HG03135 (cell line): ENCODE measurements around the gene SUMF2.
"Not testable (repeated sequence)": the region's sequence is repeated elsewhere in the genome, so short reads cannot be mapped to it uniquely, and the experiment has no call there.

Experiments
- ATAC-seq: cut with Tn5 transposase; IDR thresholded peaks from one replicate; pipeline ENCODE4 v1.9.1; 2021; ENCODE audit warnings: mild to moderate bottlenecking, moderate library complexity; ENCODE audit not compliant: unreplicated experiment

The SUMF2 gene

DNA sequence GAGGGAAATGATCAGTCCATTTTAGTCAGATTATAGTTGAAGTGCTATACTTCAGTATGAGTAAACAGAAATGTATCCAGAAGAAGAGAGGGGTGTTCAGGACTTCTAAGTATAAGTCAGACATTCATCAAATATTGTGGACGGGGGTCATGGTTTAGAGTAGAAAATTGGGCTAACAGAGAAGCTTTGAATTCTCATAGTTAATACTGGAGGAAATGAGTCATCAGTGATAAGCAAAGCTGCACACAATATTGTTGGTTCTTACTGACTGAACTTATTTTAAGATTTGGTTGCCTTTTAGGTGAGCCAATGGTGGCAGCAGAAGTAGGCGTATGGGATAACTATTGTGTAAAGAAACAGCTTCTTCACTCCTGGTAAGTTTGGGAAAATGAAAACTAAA is 1.7 kb upstream of the SUMF2 start:
- no peak for ATAC-seq

DNA sequence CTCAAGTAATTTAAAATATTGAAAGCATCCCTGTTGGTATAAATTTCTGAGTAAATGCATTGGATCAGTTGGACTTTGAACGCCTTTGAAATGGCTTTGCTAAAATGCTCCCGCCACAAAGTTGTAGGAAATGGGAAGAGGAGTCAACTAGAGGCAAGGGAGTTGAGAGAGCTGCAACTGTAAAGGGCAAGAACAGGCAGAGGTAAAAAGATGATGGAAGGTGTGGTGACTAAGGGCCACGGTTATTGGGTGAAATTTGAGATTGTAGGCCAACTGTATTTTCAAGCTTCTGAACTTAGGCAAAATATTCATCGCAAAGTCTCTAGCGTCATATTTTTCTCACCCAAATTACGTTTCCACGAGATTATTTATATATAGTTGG is 595 bp upstream of the SUMF2 start:
- ATAC-seq = no peak

DNA sequence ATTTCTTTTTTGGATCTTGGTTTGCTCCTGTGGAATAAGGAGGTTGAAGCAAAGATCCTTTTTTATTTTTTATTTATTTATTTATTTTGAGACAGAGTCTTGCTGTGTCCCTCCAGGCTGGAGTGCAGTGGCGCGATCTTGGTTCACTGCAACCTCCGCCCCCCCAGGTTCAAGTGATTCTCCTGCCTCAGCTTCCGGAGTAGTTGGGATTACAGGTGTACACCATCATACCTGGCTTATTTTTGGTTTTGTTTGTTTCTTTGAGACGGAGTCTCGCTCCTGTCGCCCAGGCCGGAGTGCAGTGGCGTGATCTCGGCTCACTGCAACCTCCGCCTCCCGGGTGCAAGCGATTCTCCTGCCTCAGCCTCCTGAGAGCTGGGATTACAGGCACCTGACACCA is 2.3 kb downstream of the SUMF2 start:
- not testable (repeated sequence) for ATAC-seq

DNA sequence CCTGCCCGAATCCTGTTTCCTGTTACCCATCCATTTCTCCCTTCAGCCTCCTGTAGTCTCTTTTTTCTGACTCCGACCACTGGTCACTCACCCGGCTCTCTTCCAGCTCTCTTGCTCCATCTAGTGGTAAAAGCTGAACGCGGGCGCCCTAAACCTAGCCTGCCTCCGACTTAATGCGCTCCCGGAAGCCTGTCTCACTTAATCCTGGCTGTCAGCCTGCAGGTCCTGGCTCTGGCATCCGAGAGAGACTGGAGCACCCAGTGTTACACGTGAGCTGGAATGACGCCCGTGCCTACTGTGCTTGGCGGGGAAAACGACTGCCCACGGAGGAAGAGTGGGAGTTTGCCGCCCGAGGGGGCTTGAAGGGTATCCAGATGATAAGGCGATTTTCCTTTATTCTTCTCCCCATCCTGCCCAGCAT is 10.3 kb downstream of the SUMF2 start:
- ATAC-seq = peak; percentile 88

DNA sequence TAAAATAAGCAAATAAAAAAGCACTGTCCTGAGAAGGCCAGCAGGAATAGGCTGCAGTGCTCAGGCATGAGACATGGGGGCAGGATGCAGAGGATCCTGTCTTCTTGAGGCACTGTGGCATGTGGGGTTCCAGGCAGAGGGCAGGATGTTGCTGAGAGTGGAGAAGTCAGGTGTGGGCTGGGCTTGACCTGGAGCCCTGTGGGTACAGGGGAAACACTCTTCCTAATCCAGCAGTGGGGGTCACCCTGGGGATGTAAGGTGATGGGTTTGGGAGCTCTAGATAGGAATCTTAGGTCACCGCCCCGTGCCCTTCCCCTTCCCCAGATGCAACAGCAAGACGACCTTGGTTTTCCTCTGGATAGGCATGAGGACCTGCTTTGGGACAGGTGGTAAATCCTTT is 13.6 kb downstream of the SUMF2 start:
- no peak for ATAC-seq

DNA sequence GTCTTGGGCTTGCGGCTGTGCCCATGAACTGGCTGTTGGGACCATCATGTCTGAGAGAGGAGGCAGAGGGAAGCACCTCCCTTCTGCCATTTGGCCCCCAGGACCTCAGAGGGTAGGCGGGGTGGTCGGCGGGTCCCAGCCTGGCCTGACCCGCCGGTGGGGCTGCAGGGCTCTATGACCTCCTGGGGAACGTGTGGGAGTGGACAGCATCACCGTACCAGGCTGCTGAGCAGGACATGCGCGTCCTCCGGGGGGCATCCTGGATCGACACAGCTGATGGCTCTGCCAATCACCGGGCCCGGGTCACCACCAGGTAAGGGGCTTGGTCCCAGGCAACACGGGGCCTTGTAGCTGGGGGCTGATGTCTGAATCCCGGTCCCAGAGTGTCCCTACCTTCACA is 14.1 kb downstream of the SUMF2 start:
- ATAC-seq = no peak

DNA sequence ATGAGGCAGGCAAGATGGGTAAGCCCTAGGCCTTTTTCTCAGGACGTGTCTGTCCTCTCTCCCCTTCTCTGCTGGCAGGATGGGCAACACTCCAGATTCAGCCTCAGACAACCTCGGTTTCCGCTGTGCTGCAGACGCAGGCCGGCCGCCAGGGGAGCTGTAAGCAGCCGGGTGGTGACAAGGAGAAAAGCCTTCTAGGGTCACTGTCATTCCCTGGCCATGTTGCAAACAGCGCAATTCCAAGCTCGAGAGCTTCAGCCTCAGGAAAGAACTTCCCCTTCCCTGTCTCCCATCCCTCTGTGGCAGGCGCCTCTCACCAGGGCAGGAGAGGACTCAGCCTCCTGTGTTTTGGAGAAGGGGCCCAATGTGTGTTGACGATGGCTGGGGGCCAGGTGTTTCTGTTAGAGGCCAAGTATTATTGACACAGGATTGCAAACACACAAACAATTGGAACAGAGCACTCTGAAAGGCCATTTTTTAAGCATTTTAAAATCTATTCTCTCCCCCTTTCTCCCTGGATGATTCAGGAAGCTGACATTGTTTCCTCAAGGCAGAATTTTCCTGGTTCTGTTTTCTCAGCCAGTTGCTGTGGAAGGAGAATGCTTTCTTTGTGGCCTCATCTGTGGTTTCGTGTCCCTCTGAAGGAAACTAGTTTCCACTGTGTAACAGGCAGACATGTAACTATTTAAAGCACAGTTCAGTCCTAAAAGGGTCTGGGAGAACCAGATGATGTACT is 15.5 kb downstream of the SUMF2 start:
- ATAC-seq = no peak

DNA sequence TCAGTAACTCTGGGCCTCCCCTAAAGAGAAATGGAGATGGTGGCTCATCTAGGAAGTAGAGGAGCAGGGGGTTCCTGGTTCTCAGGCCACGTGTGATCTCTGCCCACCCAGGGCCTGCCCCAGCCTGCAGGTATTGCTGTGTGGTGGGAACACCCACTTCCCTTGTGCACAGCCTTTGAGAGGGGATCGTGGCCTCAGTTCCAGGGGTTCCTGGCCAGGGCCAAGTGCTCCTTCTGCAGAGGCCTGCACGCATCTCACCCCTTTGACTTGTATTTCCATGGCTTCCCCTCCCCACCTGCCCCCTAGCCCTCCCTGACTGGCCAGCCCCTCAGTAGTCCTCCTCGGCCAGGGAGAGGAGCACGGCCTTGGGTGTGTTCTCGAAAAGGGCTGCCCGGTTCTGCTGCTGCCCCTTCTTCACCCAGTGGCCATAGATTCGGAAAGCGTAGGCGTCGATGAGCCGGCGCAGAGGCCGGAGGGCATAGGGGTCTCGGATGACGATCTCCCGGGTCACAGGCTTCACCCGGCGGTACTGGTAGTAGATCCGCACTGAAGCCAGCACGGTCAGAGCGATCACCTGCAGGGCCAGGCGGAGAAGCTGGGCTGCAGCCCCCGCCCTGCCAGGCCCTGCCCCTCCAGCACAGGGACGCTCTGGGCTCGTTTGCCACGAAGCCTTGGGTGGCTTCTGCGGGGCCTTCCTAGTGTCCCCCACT is 16.8 kb downstream of the SUMF2 start:
- not testable (repeated sequence) for ATAC-seq

DNA sequence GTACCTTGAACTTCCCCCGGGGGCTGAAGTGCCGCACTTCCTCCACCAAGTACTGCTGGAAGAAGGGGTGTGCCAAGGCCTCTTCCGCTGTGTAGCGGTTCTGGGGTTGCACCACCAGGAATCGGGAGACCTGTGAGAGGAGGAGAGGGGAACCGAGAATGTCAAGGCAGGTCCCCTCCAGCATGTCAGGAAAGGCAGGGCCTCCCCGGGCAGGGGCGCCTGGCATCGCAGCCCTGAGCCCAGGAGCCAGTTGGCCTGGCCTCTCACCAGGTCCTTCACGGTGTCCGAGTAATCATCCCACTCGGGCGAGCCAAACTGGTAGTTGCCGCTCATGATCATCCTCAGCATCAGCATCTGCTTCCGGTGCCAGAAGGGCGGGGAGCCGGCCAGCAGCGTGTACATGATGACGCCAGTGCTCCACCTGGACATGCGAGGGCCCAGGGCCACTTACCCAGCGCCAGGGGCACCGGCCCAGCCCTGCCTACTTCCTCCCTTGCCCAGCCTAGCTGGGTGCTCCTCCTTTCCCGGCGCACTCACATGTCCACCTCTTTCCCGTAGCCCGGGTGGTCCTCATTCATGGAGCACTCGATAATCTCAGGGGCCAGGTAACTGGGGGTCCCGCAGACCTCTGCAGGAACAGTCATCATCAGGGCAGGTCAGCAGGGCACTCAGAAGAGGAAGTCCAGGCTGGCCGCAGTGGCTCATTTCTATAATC is 17.7 kb downstream of the SUMF2 start:
- no peak for ATAC-seq

DNA sequence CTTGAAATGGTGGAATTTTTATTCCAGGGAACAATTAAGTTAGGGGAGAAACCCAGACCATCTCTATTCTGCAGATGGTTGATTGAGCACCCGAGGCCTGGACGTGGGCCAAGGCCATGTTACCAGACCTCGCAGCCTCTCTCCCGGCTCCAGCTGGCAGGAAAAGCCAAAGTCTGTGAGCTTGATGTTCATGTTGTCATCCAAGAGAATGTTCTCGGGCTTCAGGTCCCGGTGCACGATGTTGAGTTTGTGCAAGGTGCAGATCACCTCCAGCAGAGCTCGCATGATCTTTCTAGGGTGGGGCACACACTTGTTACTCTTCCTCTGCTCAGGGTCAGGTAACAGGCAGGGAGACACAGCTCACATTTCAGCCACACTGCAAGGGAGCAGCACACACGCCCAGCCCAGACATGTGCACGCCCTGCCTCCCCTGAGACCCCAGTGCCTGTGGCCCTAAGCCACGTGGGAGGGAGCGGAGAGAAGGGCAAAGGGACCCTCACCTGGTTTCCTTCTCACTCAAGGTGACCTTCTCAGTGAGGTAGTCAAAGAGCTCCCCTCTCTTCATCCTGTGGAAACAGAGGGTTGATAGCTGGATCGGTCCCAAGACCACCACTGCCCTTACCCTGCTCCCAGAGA is 19.2 kb downstream of the SUMF2 start:
- no peak for ATAC-seq

DNA sequence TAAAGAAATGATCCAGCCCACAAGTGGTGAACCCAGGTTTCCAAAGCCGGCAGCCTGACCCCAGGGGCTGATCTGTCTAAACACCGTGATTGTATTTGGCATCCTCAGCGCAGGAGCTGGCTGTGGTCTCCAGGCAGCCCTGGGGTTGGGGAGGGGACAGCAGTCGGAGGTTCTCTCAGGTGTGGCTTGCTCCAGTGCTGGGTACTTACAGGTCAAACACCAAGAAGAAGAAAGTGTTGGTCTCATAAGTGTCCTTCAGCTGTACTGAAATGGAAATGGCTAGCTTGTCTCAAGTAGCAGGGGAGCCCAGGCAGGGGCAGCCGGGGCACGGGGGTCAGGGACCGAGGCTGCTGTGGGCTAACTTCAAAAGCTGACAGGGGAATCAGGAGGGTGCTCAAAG is 22.7 kb downstream of the SUMF2 start:
- no peak for ATAC-seq

DNA sequence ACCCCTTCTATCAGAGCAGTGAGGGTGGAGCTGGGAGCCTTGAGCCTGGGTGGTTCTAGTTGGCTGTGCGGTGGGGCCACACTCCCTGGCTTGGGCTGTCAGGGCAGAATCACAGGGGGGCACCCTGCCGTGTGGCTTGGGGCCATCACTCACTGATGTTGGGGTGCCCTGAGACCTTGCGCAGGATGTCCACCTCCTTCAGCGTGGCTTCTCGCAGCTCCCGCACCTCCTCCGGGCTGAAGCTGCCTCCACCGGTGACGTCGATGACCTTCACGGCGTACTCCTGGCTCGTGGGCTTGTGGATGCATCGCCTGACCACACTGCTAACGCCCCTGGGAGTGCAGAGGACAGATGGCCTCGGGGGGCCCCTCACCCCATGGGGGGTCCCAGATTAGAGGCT is 23.4 kb downstream of the SUMF2 start:
- ATAC-seq = no peak

DNA sequence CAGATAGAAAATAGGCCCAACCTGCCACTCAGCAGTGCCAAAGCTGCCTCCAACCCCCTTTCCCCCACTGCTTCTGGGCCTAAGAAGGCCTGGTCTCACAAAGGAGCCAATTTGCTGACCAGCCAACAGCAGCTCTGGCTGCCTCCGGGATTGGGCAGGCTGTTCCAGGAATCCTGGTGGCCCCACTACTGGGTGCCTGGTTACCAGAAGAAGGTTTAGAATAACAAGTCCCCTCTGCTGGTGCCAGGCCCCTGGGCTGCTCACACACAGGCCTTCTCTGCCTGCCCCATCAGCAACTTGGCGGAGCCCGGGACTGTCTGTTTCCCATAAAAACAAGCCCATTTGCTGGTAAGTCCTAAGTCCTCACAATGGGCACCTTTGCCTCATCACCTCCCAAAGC is 27.5 kb downstream of the SUMF2 start:
- no peak for ATAC-seq

DNA sequence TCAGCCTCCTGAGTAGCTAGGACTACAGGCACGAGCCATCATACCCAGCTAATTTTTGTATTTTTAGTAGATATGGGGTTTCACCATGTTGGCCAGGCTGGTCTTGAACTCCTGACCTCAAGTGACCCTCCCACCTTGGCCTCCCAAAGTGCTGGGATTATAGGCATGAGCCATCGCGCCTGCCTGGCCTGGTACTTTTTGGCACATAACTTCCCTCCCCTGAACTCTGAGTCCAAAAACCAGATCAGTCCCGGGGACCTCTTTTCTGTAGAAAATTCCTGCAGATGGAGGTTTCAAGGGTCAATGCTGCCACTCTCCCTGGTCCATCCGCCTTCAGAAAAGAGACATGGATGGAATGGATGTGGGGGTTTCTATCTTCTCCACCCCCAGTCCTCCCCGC is 28.3 kb downstream of the SUMF2 start:
- ATAC-seq = not testable (repeated sequence)

DNA sequence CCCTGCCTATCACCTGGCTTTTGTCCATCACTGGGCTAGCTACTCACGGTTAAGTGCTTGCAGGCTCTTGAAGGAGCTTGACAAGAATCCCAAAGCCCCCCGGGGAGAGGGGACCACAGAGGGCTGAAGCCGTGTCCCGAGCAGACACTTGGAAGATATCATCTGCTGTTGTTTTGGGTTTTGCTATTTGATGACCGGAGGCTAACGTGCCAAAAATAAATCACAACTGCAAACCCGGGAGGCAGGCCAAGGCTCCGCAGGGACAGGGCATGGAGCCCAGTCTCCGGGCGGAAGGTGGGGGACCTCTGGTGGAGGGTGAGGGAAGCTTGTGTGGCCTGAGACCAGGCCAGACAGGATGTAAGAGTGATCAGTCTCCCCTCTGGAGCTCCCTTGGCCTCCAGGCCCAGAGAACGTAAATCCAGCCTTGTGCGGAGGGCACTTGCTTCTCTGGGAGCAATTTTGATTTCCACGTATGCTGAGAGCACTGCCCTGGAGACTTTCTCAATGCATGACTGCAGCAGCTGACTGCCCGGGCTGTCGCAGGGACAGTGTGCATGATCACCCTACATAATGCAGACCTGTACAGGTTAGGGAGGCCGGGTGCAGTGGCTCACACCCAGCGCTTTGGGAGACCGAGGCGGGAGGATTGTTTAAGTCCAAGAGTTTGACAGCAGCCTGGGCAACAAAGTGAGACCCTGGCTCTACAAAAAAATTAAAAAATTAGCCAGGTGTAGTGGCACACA is 28.9 kb downstream of the SUMF2 start, which contains the start of gene PHKG1:
Gene PHKG1, minus strand, starts transcription at position 164 of the 743 bp plus-strand sequence. CDS start 4,011 bp downstream, outside the sequence.
- no peak for ATAC-seq

DNA sequence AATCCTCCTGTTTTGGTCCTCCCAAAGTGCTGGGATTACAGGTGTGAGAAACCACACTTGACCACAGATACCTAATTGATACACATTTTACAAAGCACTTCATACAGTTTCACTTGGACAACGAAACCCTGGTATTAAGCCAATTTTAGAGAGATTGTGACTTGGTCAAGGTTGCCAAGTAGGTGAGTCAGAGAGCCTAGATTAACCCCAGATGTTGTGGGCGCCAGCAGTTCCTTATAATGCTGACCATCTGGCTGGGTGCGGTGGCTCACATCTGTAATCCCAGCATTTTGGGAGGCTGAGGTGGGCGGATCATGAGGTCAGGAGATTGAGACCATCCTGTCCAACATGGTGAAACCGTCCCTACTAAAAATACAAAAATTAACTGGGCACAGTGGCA is 33.6 kb downstream of the SUMF2 start:
- ATAC-seq = no peak

DNA sequence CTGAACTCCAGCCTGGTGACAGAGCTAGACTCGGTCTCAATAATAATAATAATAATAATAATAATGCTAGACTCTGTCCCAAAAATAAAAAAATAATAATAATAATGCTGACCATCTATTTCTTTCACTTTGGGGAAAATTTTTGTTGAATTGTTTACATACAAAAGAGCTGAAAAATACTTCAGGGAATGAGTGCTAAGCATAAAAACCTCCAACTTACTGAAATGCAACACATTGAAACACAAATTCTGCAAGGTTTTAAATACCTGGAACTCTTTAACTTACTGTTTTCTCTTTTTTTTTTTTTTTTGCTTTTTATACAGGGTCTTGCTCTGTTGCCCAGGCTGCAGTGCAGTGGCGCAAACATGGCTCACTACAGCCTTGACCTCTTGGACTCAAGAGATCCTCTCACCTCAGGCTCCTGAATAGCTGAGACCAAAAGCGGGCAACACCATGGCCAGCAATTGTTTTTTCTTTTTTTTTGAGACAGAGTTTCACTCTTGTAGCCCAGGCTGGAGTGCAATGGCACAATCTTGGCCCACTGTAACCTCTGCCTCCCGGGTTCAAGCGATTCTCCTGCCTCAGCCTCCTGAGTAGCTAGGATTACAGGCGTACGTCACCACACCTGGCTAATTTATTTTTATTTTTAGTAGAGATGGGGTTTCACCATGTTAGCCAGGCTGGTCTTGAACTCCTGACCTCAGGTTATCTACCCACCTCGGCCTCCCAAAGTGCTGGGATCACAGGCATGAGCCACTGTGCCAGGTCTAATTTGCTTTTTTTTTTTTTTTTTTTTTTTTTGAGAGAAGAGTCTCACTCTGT is 34.3 kb downstream of the SUMF2 start:
- ATAC-seq = not testable (repeated sequence)

DNA sequence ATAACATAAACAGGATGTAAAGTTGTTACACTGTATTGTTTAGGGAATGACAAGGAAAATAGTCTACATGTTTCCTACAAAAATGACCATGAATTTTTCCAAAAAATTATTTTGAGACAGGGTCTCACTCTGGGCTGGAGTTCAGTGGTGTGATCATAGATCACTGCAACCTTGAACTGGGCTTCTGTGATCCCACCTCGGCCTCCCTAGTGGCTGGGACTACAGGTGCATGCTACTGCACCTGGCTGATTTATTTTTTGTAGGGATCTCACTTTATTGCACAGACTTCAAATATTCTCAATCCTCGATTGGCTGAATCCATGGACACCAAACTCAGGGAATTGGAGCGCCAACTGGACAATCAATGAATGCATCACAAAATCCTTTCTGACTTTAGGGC is 35.6 kb downstream of the SUMF2 start:
- no peak for ATAC-seq

DNA sequence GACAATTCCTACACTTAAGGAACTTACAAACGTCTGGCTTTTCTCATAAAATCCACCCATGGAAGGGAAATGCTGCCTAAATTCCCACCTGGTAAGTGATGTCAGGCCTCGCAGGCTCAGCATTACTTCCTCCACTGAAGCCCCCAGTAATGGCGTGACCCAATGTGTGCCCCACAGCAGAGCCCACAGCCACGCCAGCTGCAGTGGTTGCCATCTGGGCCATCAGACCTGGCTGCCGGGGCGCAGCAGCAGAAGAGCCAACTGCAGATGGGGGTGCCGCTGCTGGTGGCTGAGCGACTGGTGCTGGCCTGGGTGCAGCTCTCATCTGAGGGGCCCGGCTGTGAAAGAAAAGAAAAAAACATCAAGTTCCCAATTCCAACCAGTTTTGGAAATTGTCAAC is 40.1 kb downstream of the SUMF2 start:
- not testable (repeated sequence) for ATAC-seq

DNA sequence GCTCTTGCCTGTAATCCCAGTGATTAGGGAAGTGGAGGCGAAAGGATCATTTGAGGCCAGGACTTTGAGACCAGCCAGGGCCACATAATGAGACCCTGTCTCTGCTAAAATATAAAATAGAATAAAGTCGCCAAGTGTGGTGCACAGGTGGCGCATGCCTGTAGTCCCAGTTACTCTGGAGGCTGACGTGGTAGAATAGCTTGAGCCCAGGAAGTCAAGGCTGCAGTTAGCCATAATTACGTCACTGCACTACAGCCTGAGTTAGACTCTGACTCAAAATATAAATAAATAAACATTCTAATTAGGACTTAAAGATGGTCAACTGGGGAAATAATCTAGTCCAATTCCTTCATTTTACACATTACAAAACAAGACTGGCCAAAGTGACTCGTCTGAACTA is 41.4 kb downstream of the SUMF2 start:
- no peak for ATAC-seq
